ENCODE data around the gene XRCC2.
"Not testable (repeated sequence)": the region's sequence is repeated elsewhere in the genome, so short reads cannot be mapped to it uniquely, and the experiment has no call there.

DNA sequence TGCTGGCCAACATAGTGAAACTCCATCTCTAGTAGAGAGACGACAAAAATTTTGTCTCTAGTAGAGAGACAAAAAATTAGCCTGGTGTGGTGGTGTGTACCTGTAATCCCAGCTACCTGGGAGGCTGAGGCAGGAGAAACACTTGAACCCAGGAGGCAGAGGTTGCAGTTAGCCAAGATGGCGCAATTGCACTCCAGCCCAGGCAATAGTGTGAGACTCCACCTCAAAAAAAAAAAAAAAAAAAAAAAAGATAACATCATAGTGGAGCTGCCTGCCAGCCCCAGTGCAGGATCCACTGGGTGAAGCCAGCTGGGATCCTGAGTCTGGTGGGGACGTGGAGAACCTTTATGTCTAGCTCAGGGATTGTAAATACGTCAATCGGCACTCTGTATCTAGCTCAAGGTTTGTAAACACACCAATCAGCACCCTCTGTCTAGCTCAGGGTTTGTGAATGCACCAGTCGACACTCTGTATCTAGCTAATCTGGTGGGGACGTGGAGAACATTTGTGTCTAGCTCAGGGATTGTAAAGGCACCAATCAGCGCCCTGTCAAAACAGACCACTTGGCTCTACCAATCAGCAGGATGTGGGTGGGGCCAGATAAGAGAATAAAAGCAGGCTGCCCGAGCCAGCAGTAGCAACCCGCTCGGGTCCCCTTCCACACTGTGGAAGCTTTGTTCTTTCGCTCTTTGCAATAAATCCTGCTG, 21.5 kb upstream of the XRCC2 start:
- TF ChIP-seq POLR2AphosphoS5, CTCF, POLR2A, EP300 (IDR thresholded peaks at IDR 0.05): not testable (repeated sequence)

All from sigmoid colon (tissue), 4 donors.